Ammon's horn (tissue), 1 donor: ENCODE data around the gene FTO.

Experiments used
- DNase-seq: peaks from one replicate; pipeline ENCODE4 v3.0.0-alpha.2; 2016; ENCODE audit warnings: low spot score

FTO gene

GRCh38 chr16:54160939-54161897 lies 457.3 kb downstream of the FTO start:
- DNase-seq = no peak

GRCh38 chr16:54163197-54163843 lies 459.4 kb downstream of the FTO start:
- no peak for DNase-seq

GRCh38 chr16:54164789-54165173 lies 460.8 kb downstream of the FTO start:
- no peak for DNase-seq

GRCh38 chr16:54165174-54165911 lies 461.4 kb downstream of the FTO start:
- no peak for DNase-seq

- DNase-seq = no peak
Observed at GRCh38 chr16:54165912-54166865, 462.2 kb downstream of the FTO start.

GRCh38 chr16:54169112-54169511 lies 465.2 kb downstream of the FTO start:
- no peak for DNase-seq

GRCh38 chr16:54171626-54172537 lies 467.9 kb downstream of the FTO start:
- DNase-seq = no peak

GRCh38 chr16:54173490-54173889 lies 469.5 kb downstream of the FTO start:
- no peak for DNase-seq

GRCh38 chr16:54174201-54174600 lies 470.2 kb downstream of the FTO start:
- DNase-seq = no peak

GRCh38 chr16:54174750-54175149 lies 470.8 kb downstream of the FTO start:
- DNase-seq = no peak

- no peak for DNase-seq
Observed at GRCh38 chr16:54175169-54175551, 471.2 kb downstream of the FTO start.

- DNase-seq = no peak
Observed at GRCh38 chr16:54175552-54176375, 471.8 kb downstream of the FTO start.

- no peak for DNase-seq
Observed at GRCh38 chr16:54176376-54176901, 472.5 kb downstream of the FTO start.

GRCh38 chr16:54177052-54177861 lies 473.3 kb downstream of the FTO start:
- no peak for DNase-seq

GRCh38 chr16:54177862-54178477 lies 474.0 kb downstream of the FTO start:
- DNase-seq = no peak

- DNase-seq = no peak
Observed at GRCh38 chr16:54178478-54178976, 474.6 kb downstream of the FTO start.
